ACC112 (cell line): Measurements from ENCODE around the gene NR2C1.
"Not testable (repeated sequence)": the region's sequence is repeated elsewhere in the genome, so short reads cannot be mapped to it uniquely, and the experiment has no call there.

Source experiments
- H2AFZ ChIP-seq: fragments of 200-600 bp; sonication (generic); one replicate; pipeline ENCODE4 v1.6.0; 2017; ENCODE audit warnings: antibody characterized with exemption, low read length; ENCODE audit not compliant: unreplicated experiment
- H3K27ac ChIP-seq: fragments of 200-600 bp; sonication (generic); 2 replicates; pipeline ENCODE4 v1.5.1; 2014; ENCODE audit warnings: low read depth, mild to moderate bottlenecking, antibody characterized with exemption, low read length, moderate library complexity
- H3K27me3 ChIP-seq: fragments of 200-600 bp; sonication (generic); 2 replicates; pipeline ENCODE4 v1.6.1; 2014; ENCODE audit warnings: mild to moderate bottlenecking, antibody characterized with exemption, low read length, moderate library complexity, mixed read lengths; ENCODE audit not compliant: insufficient read depth
- H3K36me3 ChIP-seq: fragments of 200-600 bp; sonication (generic); 2 replicates; pipeline ENCODE4 v1.6.1; 2016; ENCODE audit warnings: mild to moderate bottlenecking, antibody characterized with exemption, low read length, moderate library complexity, mixed read lengths; ENCODE audit not compliant: insufficient read depth
- H3K4me1 ChIP-seq: fragments of 200-600 bp; sonication (generic); one replicate; pipeline ENCODE4 v1.6.1; 2016; ENCODE audit warnings: low read length, mixed read lengths; ENCODE audit not compliant: insufficient read depth, unreplicated experiment, control insufficient read depth
- H3K4me3 ChIP-seq: fragments of 200-600 bp; sonication (generic); 2 replicates; pipeline ENCODE4 v1.5.1; 2014; ENCODE audit warnings: mild to moderate bottlenecking, low read depth, low read length
- H3K79me2 ChIP-seq: fragments of 200-600 bp; sonication (generic); one replicate; pipeline ENCODE4 v1.6.0; 2016; ENCODE audit warnings: low read length; ENCODE audit not compliant: control insufficient read depth, unreplicated experiment, insufficient read depth

NR2C1 gene

DNA sequence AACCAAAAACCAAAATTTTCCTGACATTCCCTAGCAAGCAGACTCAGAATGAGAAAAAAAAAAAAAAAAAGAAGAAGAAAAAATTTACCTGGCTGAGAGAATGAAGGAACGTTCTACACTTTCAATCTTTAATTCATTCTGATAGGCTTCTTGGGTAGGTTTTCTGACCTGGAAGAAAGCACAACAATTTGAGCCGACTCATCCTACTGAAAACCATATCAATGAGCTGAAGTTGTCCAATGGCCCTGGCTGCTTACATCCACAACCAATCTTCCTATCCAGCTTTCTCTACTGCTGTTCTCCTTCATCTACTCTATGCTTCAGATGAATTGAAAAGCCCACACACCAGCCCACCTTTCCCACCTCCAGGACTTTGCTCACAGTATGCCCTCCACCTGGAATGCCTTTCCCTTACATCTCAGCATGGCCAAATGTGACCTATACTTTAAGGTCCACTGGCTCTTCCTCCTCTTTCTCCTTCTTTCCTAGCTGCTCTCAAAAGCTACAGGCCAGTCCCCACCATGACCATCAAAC is 31.6 kb upstream of the NR2C1 start:
- Histone ChIP-seq H3K36me3 (no peaks in the 10 kb centered on the region), H3K27ac (no peak overlapping the region), H3K27me3 (no peaks in the 10 kb centered on the region), H3K79me2 (no peaks in the 10 kb centered on the region), H2AFZ (no peak overlapping the region), H3K4me1 (peaks cover 16% of the 10 kb centered on the region), H3K4me3 (no peak overlapping the region)

DNA sequence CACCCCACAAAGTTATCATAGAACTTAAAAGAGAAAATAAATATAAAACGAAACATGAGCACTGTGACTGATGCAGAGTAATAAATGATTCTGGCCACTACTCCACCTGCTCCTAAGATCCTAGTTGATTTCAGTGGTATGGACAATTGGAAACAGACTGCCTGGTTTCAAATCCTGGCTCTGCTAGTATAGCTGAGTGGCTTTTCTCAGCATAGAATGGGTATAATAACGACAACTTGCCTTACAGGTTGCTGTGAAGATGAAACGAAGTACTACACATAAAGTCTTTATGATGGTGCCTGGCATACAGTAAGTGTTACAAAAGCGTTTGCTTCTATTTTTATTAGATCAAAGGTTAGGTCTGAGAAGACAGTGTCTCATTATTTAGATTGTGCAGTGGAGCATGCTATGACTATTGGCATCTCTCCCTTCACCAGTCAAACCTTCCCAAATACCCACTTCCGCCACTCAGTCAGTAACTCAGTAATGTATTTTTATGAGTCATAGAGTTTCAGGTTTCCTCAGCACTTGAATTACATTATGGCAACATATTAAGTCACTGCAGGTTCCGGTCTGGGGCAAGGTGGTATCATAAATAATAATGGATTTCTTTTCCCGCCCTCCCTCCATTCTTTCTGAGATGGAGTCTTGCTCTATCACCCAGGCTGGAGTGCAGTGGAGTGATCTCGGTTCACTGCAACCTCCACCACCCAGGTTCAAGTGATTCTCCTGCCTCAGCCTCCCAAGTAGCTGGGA is 29.7 kb upstream of the NR2C1 start:
- H3K27me3 ChIP-seq, result no peaks in the 10 kb centered on the region
- 0 out of 2 replicates have a peak overlapping the region, but pooled peaks have one; percentile 9 for H3K27ac ChIP-seq
- no peaks in the 10 kb centered on the region for H3K79me2 ChIP-seq
- no peak overlapping the region for H2AFZ ChIP-seq
- peak overlapping the region; percentile 5; the same call in 1 of the 2 replicates for H3K4me3 ChIP-seq
- peaks cover 21% of the 10 kb centered on the region for H3K4me1 ChIP-seq
- H3K36me3 ChIP-seq, result no peaks in the 10 kb centered on the region

DNA sequence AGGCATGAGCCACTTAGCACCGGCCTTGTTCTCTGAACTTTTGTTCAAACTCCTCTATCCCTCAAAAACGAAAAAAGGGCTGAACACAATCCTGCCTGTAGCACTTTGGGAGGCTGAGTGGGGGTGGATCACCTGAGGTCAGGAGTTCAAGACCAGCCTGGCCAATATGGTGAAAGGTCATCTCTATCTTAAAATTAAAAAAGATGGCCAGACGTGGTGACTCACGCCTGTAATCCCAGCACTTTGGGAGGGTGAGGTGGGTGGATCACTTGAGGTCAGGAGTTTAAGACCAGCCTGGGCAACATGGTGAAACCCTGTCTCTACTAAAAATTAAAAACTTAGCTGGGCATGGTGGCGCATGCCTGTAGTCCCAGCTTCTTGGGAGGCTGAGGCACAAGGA is 28.5 kb upstream of the NR2C1 start:
- H3K27ac ChIP-seq, H3K27me3 ChIP-seq, H3K79me2 ChIP-seq, H3K36me3 ChIP-seq, H3K4me3 ChIP-seq, H2AFZ ChIP-seq: not testable (repeated sequence)
- H3K4me1 ChIP-seq, result peaks cover 26% of the 10 kb centered on the region

DNA sequence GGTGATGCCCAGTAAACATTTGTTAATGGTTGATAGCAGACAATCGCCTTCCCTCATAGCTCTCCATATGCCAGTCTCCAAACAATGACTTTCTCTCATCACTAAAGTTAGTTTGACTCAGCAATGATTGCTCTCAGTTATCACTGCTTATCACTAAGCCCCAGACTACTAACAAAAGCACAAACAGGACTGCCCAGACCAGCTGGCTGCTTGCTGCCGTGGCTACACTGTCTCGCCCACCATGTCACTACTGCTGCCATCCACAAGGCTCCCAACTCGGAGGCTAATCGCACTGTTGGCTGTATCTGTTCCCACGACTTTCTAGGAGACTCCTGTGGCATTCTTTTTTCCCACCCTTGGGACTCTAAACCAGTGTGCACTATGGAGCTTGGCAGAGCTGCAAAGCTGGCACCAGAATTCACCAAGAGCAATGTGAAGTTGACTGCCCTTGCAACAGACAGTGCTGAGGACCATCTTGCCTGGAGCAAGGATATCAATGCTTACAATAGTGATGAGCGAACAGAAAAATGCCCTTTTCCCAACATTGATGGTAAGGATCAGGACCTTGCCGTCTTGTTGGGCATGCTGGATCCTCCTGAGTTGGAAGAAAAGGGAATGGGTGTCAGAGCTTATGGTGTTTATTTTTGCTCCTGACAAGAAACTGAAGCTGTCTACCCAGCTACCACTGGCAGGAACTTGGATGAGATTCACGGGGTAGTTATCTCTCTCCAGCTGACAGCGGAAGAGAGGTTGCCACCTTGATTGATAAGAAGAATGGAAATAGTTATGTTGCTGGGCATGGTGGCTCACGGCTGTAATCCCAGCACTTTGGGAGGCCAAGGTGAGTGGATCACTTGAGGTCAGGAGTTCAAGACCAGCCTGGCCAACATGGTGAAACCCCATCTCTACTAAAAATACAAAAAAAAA is 27.1 kb upstream of the NR2C1 start:
- Histone ChIP-seq H3K27ac (no peak overlapping the region), H3K4me1 (peaks cover 26% of the 10 kb centered on the region), H3K27me3 (no peaks in the 10 kb centered on the region), H3K4me3 (no peak overlapping the region), H2AFZ (no peak overlapping the region), H3K36me3 (no peaks in the 10 kb centered on the region), H3K79me2 (no peaks in the 10 kb centered on the region)

DNA sequence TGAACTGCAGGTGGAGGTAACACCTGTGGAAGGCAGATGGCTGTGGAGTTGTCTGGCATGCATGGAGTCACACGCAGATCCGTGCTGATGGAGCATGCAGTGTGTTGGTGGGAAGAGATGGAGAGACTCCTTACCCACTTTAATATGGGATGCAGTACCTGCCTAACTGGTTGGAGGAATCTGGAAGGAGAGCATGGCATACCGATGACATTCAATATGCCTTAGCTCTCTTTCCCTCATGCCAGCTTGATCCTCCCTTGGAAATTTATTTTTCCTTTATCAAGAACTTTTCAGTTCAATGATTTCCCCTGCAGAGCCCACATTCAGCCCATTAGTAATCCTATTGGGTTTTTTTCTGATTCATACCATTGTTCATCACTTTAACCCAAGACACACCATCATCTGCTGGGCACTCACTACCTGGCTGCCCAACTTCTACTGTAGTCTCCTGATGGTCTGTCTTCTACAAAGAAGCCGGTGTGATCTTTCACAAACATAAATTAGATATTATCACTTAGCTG is 25.9 kb upstream of the NR2C1 start:
- Histone ChIP-seq H3K27ac (no peak overlapping the region), H3K36me3 (no peaks in the 10 kb centered on the region), H3K4me1 (peaks cover 26% of the 10 kb centered on the region), H2AFZ (no peak overlapping the region), H3K4me3 (no peak overlapping the region), H3K27me3 (no peaks in the 10 kb centered on the region), H3K79me2 (no peaks in the 10 kb centered on the region)

DNA sequence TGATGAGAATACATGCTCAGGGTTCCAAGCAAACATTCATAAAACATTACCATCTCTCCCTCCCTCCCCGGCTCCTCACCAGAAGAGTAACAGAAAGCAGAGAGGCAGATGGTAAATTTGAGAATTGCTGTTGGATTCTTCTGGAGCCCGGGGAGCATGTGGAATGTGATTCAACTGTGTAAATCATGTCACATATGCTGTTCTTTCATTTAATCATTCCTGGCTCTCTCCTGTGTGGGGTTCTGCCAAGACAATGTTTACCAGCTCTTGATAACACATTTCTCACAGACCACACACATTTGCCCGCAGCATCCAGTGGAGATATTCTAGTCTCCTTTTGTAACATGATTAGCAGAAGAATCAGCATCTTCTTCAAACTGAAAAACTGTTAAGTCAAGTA is 23.4 kb upstream of the NR2C1 start:
- H3K79me2 ChIP-seq, result no peaks in the 10 kb centered on the region
- no peak overlapping the region for H2AFZ ChIP-seq
- H3K27me3 ChIP-seq, result no peaks in the 10 kb centered on the region

DNA sequence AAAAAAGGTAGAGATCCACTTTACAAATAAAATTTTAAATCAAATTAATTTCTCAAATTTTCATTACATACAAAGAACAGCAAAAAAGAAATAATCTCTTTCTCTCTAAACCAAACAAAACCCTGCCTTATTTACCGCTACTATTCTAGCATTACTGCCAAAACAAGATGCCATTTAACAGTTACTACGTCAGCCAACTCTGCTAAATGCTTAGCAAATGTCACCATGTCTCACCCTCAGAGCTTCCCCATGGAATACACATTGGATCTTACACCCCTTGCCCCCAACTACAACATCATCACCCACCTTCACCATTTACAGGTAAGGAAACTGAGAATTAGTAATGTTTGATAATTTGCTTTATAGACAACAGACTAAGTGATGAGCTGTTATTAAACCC is 23.0 kb upstream of the NR2C1 start:
- H3K27ac ChIP-seq, result no peak overlapping the region
- H3K79me2 ChIP-seq, result no peaks in the 10 kb centered on the region
- H3K4me3 ChIP-seq, result no peak overlapping the region
- H2AFZ ChIP-seq, result no peak overlapping the region
- H3K36me3 ChIP-seq, result no peaks in the 10 kb centered on the region
- H3K27me3 ChIP-seq, result no peaks in the 10 kb centered on the region
- H3K4me1 ChIP-seq, result peaks cover 10% of the 10 kb centered on the region

More for the DNA sequence above, 23.4 kb upstream of the NR2C1 start:
- Histone ChIP-seq H3K4me1 (peaks cover 10% of the 10 kb centered on the region), H3K4me3 (no peak overlapping the region), H3K36me3 (no peaks in the 10 kb centered on the region), H3K27ac (no peak overlapping the region)

DNA sequence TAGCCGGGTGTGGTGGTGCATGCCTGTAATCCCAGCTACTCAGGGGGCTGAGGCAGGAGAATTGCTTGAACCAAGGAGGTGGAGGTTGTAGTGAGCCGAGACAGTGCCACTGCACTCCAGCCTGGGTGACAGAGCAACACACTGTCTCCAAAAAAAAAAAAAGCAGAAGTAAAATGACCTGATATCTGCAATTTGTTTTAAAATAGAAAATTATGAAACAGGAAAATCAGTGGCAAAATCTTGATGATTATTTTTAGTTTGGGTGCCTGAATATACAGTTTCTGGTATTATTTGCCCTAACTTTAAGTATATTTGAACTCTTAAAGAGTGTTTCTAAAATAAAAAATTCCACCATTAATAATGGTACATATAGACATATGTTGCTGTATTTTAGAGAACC is 22.4 kb upstream of the NR2C1 start:
- H3K4me3 ChIP-seq, H2AFZ ChIP-seq, H3K27ac ChIP-seq, H3K79me2 ChIP-seq, H3K36me3 ChIP-seq, H3K27me3 ChIP-seq: not testable (repeated sequence)
- peaks cover 10% of the 10 kb centered on the region for H3K4me1 ChIP-seq

DNA sequence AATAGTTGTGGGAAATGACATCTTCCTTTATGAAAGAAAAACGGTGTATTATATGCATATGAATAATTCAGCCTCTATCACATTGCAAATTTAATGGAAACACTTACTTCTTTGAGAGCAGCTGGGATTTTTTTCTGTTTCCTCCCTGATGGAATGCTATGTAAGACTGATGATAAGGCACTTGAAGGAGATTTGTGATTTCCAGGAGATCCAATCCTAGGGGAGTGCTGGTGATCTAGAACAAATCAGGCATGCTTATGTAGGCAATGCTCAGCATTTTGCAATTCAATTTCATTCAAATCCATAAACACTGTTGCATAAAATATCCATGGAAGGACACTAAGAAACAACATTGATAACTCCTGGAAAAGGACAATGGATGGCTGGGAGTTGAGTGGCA is 16.0 kb upstream of the NR2C1 start:
- Histone ChIP-seq H3K4me1 (peaks cover 1% of the 10 kb centered on the region), H3K27ac (no peak overlapping the region), H3K27me3 (no peaks in the 10 kb centered on the region), H3K79me2 (no peaks in the 10 kb centered on the region), H3K4me3 (no peak overlapping the region), H3K36me3 (no peaks in the 10 kb centered on the region), H2AFZ (no peak overlapping the region)

DNA sequence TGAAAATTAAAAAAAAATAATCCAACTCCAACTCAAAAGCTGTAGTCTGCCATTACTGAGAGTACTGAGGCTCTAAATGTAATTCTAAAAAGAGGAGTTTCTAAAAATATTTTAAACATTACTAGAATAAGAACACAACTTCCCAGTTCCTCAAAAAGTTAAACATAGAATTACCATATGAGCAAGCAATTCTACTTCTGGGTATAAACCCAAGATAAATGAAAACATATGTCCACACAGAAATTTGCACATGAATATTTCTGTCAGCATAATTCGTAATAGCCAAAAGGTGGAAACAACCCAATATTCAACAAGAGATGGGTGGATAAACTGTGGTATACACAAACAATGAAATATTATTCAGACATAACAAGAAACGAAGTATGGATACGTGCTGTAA is 15.0 kb upstream of the NR2C1 start:
- no peaks in the 10 kb centered on the region for H3K27me3 ChIP-seq
- no peaks in the 10 kb centered on the region for H3K79me2 ChIP-seq
- peaks cover 11% of the 10 kb centered on the region for H3K4me1 ChIP-seq
- H2AFZ ChIP-seq, result no peak overlapping the region
- no peaks in the 10 kb centered on the region for H3K36me3 ChIP-seq
- no peak overlapping the region for H3K27ac ChIP-seq
- no peak overlapping the region for H3K4me3 ChIP-seq
